GM18519 (cell line): ENCODE measurements around the gene RIPOR1.

ENCODE experiments used
- ATAC-seq: cut with Tn5 transposase; IDR thresholded peaks from one replicate; pipeline ENCODE4 v1.9.1; 2021; ENCODE audit warnings: mild to moderate bottlenecking, moderate library complexity; ENCODE audit not compliant: unreplicated experiment, low FRiP score

RIPOR1 gene

GRCh38 chr16:67549936-67550335 is 21.3 kb downstream of the RIPOR1 start:
- ATAC-seq: no peak

DNA sequence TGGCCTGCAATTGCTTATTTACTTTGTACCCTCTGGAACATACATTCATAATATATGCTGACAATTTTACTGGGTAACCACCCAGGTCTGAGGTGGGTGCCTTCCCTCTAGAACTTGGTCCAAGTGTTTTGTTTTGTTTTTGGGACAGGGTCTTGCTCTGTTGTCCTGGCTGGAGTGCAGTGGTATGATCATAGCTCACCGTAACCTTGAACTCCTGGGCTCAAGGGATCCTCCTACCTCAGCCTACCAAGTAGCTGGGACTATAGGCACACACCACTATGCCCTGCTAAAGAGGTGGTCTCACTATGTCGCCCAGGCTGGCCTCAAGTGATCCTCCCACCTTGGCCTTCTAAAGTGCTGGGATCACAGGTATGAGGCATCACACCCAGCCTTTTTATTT is 22.5 kb downstream of the RIPOR1 start:
- ATAC-seq: no peak

GRCh38 chr16:67551972-67552371 is 23.3 kb downstream of the RIPOR1 start:
- no peak for ATAC-seq

DNA sequence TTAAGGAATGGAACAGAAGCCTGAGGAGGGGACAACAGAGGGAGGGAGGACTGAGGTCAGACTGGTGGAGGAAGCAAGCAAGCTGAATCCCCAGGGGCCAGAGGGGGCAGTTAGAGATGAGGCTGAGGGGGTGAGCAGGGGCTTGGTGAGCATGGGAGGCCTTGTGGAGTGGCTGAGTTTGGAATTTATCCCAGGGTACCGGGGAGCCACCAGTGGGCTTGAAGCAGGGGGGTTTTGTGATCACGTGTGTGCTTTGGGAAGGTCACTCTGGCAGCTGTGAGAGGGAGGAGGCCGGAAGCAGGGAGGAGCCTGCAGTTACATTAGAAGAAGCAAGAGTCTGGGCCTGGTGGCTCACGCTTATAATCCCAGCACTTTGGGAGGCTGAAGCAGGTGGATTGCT is 23.8 kb downstream of the RIPOR1 start:
- no peak for ATAC-seq

- no peak for ATAC-seq
These were observed 27.2 kb downstream of the RIPOR1 start for GRCh38 chr16:67555795-67556212.

GRCh38 chr16:67558859-67559258 is 30.2 kb downstream of the RIPOR1 start:
- no peak for ATAC-seq

DNA sequence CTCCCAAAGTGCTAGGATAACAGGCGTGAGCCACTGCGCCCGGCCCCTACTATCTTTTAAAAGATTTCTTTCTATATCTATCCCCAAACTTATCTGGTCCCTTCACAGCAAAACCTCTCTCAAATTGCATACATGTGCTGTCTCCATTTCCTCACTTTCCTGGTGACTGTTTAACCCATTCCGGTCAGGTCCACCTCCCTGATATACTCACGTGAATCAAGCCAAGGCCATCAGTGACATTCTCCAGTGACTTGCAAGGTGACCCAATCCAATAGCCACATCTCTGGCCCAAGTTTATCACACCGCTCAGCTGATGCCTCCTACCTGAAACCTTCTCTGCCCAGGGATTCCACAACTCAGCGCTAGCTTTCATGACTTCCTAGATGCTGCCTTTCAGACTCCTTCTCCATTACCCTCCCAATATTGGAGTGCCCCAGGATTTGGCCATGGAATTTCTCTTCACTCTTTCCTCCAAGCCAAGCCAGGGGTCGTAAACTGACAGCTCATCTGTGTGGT is 32.3 kb downstream of the RIPOR1 start:
- no peak for ATAC-seq

DNA sequence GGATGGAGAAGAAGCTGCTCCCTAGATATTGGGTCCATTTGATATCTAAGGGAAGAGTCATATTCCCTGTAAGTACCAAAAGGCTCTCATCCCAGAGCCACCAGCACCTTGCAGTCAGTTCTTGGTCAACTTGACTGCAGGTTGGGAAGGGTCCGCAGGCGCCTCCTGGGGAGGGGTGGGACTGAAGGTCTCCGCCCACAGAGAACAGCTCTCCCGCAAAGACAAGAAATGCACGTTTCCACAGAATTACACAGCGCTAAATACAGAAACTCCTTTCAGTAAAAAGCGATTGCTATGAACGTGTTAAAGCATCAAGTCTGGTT is 32.8 kb downstream of the RIPOR1 start:
- no peak for ATAC-seq

GRCh38 chr16:67561824-67562525 is 33.3 kb downstream of the RIPOR1 start:
- peak; percentile 80 for ATAC-seq

DNA sequence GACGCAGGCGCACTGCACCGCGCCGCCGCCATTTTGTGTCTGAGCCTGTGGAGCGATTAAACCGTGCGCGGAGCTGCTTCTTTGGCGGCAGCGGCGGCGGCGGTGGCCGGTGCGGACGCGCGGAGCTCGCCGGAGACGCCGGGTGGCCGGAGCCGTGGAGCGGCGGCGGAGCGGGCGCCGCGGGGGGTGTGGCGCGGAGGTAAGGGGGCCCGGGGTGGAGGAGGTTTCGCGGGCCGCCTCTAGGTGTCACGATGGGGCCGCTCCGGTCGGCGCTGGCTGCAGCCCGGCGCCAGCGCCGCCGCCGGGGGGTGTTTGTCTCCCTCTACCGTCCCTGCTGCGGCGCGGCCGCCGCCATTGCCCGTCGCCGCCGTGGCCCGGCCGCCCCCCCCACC is 33.9 kb downstream of the RIPOR1 start, which contains the start of gene CTCF:
Gene CTCF (plus strand): TSS at position 1 of the 392 bp plus-strand sequence. CDS start 48,307 bp downstream, outside the sequence.
- peak; percentile 25 for ATAC-seq

GRCh38 chr16:67562918-67563707 is 34.5 kb downstream of the RIPOR1 start:
- ATAC-seq: peak; percentile 11

GRCh38 chr16:67563708-67564468 is 35.3 kb downstream of the RIPOR1 start:
- ATAC-seq: no peak

DNA sequence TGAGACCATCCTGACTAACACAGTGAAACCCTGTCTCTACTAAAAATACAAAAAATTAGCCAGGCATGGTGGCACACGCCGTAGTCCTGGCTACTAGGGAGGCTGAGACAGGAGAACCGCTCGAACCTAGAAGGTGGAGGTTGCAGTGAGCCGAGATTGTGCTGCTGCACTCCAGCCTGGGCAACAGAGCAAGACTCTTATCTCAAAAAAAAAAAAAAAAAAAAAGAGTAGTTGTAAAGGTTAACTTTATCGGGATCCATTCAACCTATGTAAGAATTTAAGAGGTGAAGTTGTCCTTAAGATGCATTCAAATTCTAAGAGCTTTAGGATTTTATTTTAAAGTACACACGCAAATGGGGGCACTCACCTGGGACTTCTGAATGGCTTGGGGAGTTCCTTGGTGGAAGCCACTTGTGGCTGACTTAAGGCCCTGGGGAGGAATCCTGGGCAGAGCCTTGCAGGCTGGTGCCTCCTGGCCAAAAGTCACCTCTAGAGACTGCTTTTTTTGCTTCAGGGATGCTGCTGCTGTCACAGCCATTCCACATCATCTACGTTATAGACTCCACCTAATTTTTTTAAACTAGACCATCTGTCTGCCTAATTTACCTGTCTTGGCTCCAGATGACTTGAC is 37.0 kb downstream of the RIPOR1 start:
- no peak for ATAC-seq

- ATAC-seq: no peak
These were observed 42.8 kb downstream of the RIPOR1 start for GRCh38 chr16:67571464-67571863.

GRCh38 chr16:67571981-67572431 is 43.4 kb downstream of the RIPOR1 start:
- no peak for ATAC-seq

GRCh38 chr16:67579686-67580085 is 51.1 kb downstream of the RIPOR1 start:
- ATAC-seq: no peak

GRCh38 chr16:67580202-67580601 is 51.6 kb downstream of the RIPOR1 start:
- ATAC-seq: no peak

DNA sequence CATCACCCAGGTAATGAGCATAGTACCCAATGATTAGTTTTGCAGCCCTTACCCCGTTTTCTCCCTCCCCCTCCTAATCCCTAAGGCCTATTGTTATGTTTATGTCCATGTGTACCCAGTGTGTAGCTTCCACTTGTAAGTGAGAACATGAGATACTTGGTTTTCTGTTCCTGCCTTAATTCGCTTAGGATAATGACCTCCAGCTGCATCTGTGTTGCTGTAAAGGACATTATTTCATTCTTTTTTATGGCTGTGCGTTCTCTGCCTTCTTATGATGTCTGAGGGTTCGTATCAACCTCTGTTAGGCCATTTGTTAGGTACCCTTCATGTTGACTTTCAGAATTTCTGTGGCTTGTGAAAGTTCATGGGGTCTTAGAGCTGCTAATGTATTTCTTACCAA is 64.7 kb downstream of the RIPOR1 start:
- no peak for ATAC-seq

DNA sequence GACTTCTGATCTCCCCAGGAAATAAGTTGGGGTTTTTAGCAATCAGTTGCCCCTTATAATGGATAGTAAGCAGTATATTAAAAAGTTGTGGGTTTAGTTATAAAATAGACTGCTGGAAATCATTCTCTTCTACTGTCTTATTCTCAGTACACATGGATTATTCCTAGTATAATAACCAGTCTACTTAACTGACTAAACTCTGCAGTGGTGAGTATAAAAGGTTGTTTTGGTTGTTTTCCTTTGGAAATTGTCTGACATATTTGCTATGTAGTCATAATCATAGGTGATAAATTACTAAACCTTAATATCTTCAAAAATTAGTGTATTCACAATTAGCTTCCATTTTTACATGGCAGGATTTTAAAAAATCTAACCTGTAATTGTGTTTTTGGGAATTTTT is 65.1 kb downstream of the RIPOR1 start:
- no peak for ATAC-seq

- no peak for ATAC-seq
These were observed 65.8 kb downstream of the RIPOR1 start for GRCh38 chr16:67594256-67594915.
